Peyer's patch (tissue), 4 donors: ENCODE data around the gene LSP1. TPM values are rescaled to one million over a fixed set of nuclear protein-coding genes. Genes with fewer than 3 reads are reported as not detected.
A peak's percentile ranks its signal among the peaks of the same experiment; 100 is the strongest.

ENCODE experiments used
- DNase-seq, 3 donors: peaks; one replicate each; pipeline ENCODE4 v3.0.0-alpha.2; 2017 to 2019
- H3K27ac ChIP-seq, 4 donors: fragments of 200-600 bp; sonication (generic); one replicate each; pipeline ENCODE4 v1.5.1; 2016 to 2019
- H3K27me3 ChIP-seq, 2 donors: fragments of 200-600 bp; sonication (generic); one replicate each; pipeline ENCODE4 v1.5.1; 2019
- H3K36me3 ChIP-seq, 3 donors: fragments of 200-600 bp; sonication (generic); one replicate each; pipeline ENCODE4 v1.5.1; 2016 to 2019
- H3K4me1 ChIP-seq, 4 donors: fragments of 200-600 bp; sonication (generic); one replicate each; pipeline ENCODE4 v1.5.1; 2016 to 2019
- H3K4me3 ChIP-seq, 4 donors: fragments of 200-600 bp; sonication (generic); 1 replicate in 3 of 4; 2 replicates in 1 of 4; pipeline ENCODE4 v1.5.1; 2016 to 2019; ENCODE audit warnings: mild to moderate bottlenecking in 1 of 4
- H3K9me3 ChIP-seq, 4 donors: fragments of 200-600 bp; sonication (generic); one replicate each; pipeline ENCODE4 v1.5.1; 2016 to 2019; ENCODE audit warnings: mild to moderate bottlenecking in 1 of 4
- POLR2A ChIP-seq, 2 donors: fragments of 450-650 bp; IDR thresholded peaks; one replicate each; pipeline ENCODE4 v1.5.1; 2017; ENCODE audit warnings: antibody characterized with exemption in 2 of 2, mild to moderate bottlenecking in 2 of 2, moderate library complexity in 2 of 2
- total RNA-seq, 4 donors: library from RNA; depleted of rRNA; stranded (reverse); fragments of >200 nt; gene quantifications; one replicate each; pipeline ENCODE4 v1.1.0, GENCODE V29; 2016
- TF ChIP-seq, protein P1 (sequence below), 6 experiments: fragments of 450-650 bp in 4 of 6; fragments of 200-600 bp in 2 of 6; sonication (generic) in 1 of 6; IDR thresholded peaks; one replicate each; pipeline ENCODE4 v1.5.1; 2017 to 2019; ENCODE audit warnings: antibody characterized with exemption in 6 of 6, mild to moderate bottlenecking in 3 of 6, moderate library complexity in 1 of 6

Gene LSP1
- total RNA-seq, 4 donors from 2014 or later: 10.6 to 175 (median 15.4) TPM

DNA sequence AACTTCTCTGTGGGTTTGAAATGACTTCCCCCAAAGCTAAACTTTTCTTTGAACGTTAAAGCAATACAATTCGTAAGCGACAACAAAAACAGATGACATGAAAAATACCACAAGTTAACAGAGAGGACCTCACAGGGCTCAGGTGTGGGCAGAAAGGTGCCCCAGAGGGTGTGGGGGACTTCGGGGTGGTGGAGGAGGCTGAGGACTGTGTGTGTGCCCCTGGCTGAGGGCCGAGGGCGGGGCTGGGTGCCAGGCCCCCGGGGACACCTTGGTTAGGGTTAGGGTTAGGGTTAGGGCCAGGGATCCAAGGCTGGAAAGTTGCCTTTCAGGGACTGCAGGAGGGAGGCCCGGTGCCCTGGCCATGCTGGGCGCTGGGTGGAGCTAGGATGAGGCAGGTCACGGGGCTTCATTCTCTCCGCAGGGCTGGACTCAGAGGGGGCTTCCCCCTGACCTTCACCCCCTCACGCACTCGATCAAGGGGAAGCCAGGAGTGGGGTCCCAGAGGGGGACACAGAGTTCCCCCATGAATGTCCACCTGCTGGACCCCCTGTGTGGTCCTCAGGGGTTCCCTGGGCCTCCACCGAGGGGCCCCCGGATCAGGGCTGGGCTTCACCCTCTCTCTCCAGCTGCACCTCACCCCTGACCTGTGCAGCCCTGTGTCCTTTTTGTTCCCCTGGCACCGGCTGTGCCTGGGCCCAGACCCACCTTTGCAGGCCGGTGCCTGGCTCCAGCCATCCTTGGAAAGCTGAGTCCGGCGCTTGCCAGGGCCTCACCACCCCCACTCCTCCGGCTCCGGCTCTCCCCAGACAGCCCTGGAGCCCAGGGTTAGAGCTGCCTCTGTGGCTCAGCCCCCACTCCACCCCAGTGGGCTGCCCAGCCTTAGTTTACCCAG, 7.1 kb upstream of the LSP1 start:
- no peak for TF ChIP-seq POLR2A (IDR thresholded peaks at IDR 0.05)
- TF ChIP-seq, protein P1, sequence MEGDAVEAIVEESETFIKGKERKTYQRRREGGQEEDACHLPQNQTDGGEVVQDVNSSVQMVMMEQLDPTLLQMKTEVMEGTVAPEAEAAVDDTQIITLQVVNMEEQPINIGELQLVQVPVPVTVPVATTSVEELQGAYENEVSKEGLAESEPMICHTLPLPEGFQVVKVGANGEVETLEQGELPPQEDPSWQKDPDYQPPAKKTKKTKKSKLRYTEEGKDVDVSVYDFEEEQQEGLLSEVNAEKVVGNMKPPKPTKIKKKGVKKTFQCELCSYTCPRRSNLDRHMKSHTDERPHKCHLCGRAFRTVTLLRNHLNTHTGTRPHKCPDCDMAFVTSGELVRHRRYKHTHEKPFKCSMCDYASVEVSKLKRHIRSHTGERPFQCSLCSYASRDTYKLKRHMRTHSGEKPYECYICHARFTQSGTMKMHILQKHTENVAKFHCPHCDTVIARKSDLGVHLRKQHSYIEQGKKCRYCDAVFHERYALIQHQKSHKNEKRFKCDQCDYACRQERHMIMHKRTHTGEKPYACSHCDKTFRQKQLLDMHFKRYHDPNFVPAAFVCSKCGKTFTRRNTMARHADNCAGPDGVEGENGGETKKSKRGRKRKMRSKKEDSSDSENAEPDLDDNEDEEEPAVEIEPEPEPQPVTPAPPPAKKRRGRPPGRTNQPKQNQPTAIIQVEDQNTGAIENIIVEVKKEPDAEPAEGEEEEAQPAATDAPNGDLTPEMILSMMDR (IDR thresholded peaks at IDR 0.05): no peak
- no peaks in the 10 kb centered on the region for H3K9me3 ChIP-seq
- H3K4me1 ChIP-seq: peaks cover 0 to 35% (median 25%) of the 10 kb centered on the region in 4 donors
- no peak for DNase-seq
- H3K36me3 ChIP-seq: no peaks in the 10 kb centered on the region
- peak overlapping the region in 2 of 4 donors; percentile 14 to 61 for H3K27ac ChIP-seq
- no peaks in the 10 kb centered on the region for H3K27me3 ChIP-seq
- H3K4me3 ChIP-seq: no peak overlapping the region

DNA sequence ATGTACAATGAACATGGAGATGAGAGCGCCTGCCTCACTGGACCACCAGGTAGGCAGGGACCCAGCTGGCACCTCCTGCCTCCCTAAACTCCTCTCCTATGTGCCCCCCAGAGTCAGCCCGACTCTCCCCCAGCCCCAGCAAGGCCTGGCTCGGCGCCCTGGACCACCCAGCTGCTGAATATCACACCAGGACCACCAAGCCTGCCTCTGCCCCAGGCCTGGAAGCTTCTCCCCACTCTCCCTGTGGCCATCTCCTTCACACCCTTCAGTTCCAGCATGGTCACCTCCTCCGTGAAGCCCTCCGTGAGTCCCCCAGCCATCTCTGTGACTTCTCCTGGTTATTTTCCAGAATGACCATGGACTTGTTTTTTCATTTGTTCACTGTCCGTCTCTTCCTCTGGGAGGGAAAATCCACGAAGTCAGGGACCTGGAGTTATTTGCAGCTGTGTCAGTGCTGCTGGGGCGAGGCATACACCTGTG, 6.4 kb upstream of the LSP1 start:
- peaks cover 0 to 36% (median 26%) of the 10 kb centered on the region in 4 donors for H3K4me1 ChIP-seq
- H3K27me3 ChIP-seq: no peaks in the 10 kb centered on the region
- H3K4me3 ChIP-seq: no peak overlapping the region
- H3K36me3 ChIP-seq: no peaks in the 10 kb centered on the region
- H3K27ac ChIP-seq: peak overlapping the region in 1 of 4 donors; percentile 14
- H3K9me3 ChIP-seq: no peaks in the 10 kb centered on the region
- DNase-seq: no peak
- no peak for TF ChIP-seq POLR2A (IDR thresholded peaks at IDR 0.05)
- TF ChIP-seq, protein P1 (IDR thresholded peaks at IDR 0.05): no peak

DNA sequence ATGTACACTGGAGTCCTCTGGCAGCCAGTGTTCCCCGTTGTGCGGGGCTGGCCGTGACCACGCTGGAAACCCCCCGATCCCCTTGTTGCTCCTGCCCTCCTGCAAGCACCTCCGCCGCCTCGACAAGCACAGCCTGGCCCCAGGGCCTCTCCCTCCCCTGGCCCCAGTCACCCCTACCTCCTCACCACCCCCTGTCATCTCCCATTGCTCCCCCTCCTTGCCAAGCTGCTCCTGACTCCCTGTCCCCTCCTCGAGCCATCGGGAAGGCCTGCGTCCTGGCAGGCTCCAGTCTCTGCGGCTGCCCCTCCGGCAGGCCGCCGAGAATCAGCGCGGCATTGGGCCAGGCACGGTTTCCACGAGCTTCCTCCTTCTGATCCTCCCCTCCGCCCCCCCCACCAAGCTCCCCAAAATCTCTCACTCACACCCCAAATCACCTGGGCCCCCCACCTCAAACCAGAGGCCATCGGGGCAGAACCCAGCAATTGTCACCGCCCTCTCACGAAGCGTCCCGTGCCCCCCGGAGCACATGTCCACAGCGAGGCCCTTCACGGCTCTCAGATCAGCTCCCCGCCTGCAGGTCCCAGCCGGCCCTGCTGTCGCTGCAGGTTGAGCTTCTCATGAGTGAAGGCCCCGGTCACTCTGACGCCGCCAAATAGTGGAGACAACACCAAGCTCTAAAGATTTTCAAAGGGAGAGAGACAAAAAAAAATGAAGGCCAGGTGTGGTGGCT, 5.7 kb upstream of the LSP1 start:
- TF ChIP-seq POLR2A (IDR thresholded peaks at IDR 0.05): no peak
- TF ChIP-seq, protein P1 (IDR thresholded peaks at IDR 0.05): no peak
- DNase-seq: no peak
- no peak overlapping the region for H3K4me3 ChIP-seq
- no peaks in the 10 kb centered on the region for H3K9me3 ChIP-seq
- H3K4me1 ChIP-seq: peaks cover 0 to 42% (median 30%) of the 10 kb centered on the region in 4 donors
- H3K27me3 ChIP-seq: no peaks in the 10 kb centered on the region
- no peak overlapping the region for H3K27ac ChIP-seq
- H3K36me3 ChIP-seq: no peaks in the 10 kb centered on the region

DNA sequence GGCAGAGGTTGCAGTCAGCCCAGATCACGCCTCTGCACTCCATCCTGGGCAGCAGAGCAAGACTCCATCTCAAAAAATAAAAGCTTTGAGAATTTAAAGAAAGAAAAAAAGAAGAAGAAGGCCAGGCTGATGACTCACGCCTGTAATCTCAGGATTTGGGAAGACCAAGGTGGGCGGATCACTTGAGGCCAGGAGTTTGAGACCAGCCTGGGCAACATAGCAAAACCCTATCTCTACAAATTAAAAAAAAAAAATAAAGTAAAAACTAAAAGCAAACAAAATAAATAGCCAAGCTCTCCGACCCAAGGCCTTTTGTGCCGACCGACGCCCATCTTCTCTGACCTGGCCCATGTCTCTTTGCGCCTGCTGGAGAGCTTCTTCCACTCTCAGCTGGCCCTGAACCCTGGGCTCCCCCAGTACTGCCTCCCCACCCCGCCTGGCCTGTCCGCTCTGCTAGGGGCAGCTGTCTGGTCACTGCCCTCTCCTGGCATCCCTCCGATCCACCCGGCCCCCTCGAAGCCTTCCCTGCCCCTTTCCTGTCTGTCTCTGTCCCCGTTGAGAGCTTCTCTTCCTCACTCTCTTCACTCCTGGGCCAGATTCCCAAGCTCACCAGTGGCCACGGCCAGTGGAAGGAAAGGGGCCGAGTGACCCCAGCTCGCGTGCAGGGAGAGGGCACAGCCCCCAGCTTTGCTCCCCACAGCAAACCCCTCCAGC, 4.8 kb upstream of the LSP1 start:
- Histone ChIP-seq H3K4me3 (no peak overlapping the region), H3K27ac (no peak overlapping the region), H3K4me1 (peaks cover 0 to 46% (median 35%) of the 10 kb centered on the region in 4 donors), H3K36me3 (no peaks in the 10 kb centered on the region), H3K27me3 (no peaks in the 10 kb centered on the region), H3K9me3 (no peaks in the 10 kb centered on the region)
- no peak for TF ChIP-seq POLR2A (IDR thresholded peaks at IDR 0.05)
- TF ChIP-seq, protein P1 (IDR thresholded peaks at IDR 0.05): no peak
- DNase-seq: no peak
